IMR-90 (cell line): Measurements from ENCODE around the gene KCNJ10. TPM values are rescaled to one million over a fixed set of nuclear protein-coding genes. Genes with fewer than 3 reads are reported as not detected.

ENCODE experiments used
- ATAC-seq: fragments of 200-7000 bp; cut with Tn5 transposase; 2 replicates; pipeline ENCODE4 v1.9.1; 2020; ENCODE audit warnings: low read depth, mild to moderate bottlenecking, moderate library complexity
- BruUV-seq: library from RNA; stranded (reverse); fragments of 400-500 nt; replicated peaks from 2 replicates; lab custom pipeline; 2021; lab: Mats Ljungman, UMichigan
- CTCF ChIA-PET: fragments of 300-600 bp; formaldehyde crosslinking; extraction: SDS; loops from one replicate; lab custom pipeline; 2021; ENCODE audit warnings: antibody characterized with exemption; lab: Yijun Ruan, JAX
- POLR2A ChIA-PET: fragments of 300-600 bp; sonication (Branson Sonifier 250); formaldehyde crosslinking; loops from one replicate; lab custom pipeline; 2022; ENCODE audit warnings: antibody characterized with exemption; ENCODE audit not compliant: unreplicated experiment; lab: Charles Lee
- DNase-seq: peaks from one replicate; pipeline ENCODE4 v3.0.0; 2013
- H2AFZ ChIP-seq: replicated peaks from 2 replicates; pipeline ENCODE3; 2013; ENCODE audit warnings: low read length, mild to moderate bottlenecking; ENCODE audit not compliant: poor library complexity
- H2AK5ac ChIP-seq: 2 replicates; pipeline ENCODE4 v1.6.1; 2013; ENCODE audit warnings: low read depth, low read length, inconsistent platforms
- H2AK9ac ChIP-seq: replicated peaks from 2 replicates; pipeline ENCODE3; 2013; ENCODE audit warnings: mild to moderate bottlenecking, low read depth, low read length, moderate library complexity; ENCODE audit not compliant: poor library complexity
- H2BK120ac ChIP-seq: 2 replicates; pipeline ENCODE4 v1.6.1; 2013; ENCODE audit warnings: low read depth, low read length, inconsistent platforms
- H2BK15ac ChIP-seq: 3 replicates; pipeline ENCODE4 v1.6.1; 2013; ENCODE audit warnings: low read depth, low read length, inconsistent platforms
- H2BK20ac ChIP-seq: 2 replicates; pipeline ENCODE4 v1.6.1; 2013; ENCODE audit warnings: low read depth, mild to moderate bottlenecking, inconsistent platforms, low read length, moderate library complexity
- H2BK5ac ChIP-seq: 2 replicates; pipeline ENCODE4 v1.6.1; 2013; ENCODE audit warnings: mild to moderate bottlenecking, low read depth, low read length, inconsistent platforms; ENCODE audit not compliant: poor library complexity, severe bottlenecking
- H3K14ac ChIP-seq: replicated peaks from 2 replicates; pipeline ENCODE4 v1.6.1; 2013; ENCODE audit warnings: low read depth, low read length, inconsistent platforms
- H3K18ac ChIP-seq: 2 replicates; pipeline ENCODE4 v1.6.1; 2013; ENCODE audit warnings: low read depth, low read length, control low read depth
- H3K23ac ChIP-seq: 2 replicates; pipeline ENCODE4 v1.6.1; 2013; ENCODE audit warnings: low read depth, low read length, inconsistent platforms
- H3K27ac ChIP-seq: 2 replicates; pipeline ENCODE4 v1.5.1; 2013; ENCODE audit warnings: mild to moderate bottlenecking, control low read depth, low read length; ENCODE audit not compliant: insufficient read depth
- H3K27me3 ChIP-seq: 2 replicates; pipeline ENCODE4 v1.6.1; 2013; ENCODE audit warnings: low read length; ENCODE audit not compliant: control insufficient read depth, insufficient read depth
- H3K36me3 ChIP-seq: 2 replicates; pipeline ENCODE4 v1.6.1; 2013; ENCODE audit warnings: low read length, mixed read lengths; ENCODE audit not compliant: control insufficient read depth, insufficient read depth
- H3K4ac ChIP-seq: 2 replicates; pipeline ENCODE4 v1.6.1; 2013; ENCODE audit warnings: low read depth, low read length, inconsistent platforms
- H3K4me1 ChIP-seq: 2 replicates; pipeline ENCODE4 v1.6.1; 2013; ENCODE audit warnings: low read length, mixed read lengths; ENCODE audit not compliant: control insufficient read depth, insufficient read depth
- H3K4me2 ChIP-seq: 2 replicates; pipeline ENCODE4 v1.6.1; 2013; ENCODE audit warnings: low read depth, mild to moderate bottlenecking, control low read depth, low read length, moderate library complexity
- H3K4me3 ChIP-seq: 2 replicates; pipeline ENCODE4 v1.5.1; 2013; ENCODE audit warnings: low read depth, mild to moderate bottlenecking, control low read depth, low read length, moderate library complexity; ENCODE audit not compliant: insufficient read depth
- H3K56ac ChIP-seq: 2 replicates; pipeline ENCODE4 v1.6.1; 2013; ENCODE audit warnings: low read length, inconsistent platforms; ENCODE audit not compliant: insufficient read depth; ENCODE audit errors: extremely low read depth
- H3K79me1 ChIP-seq, 2 experiments: 2 replicates each; pipeline ENCODE4 v1.6.1; 2013; ENCODE audit warnings: low read length in 2 of 2, inconsistent platforms in 1 of 2, low read depth in 1 of 2
- H3K9ac ChIP-seq: 2 replicates; pipeline ENCODE4 v1.6.1; 2013; ENCODE audit warnings: low read depth, low read length, control low read depth
- H3K9me1 ChIP-seq: 2 replicates; pipeline ENCODE4 v1.6.1; 2013; ENCODE audit warnings: low read length, inconsistent platforms; ENCODE audit not compliant: insufficient read depth
- H3K9me3 ChIP-seq: 2 replicates; pipeline ENCODE4 v1.6.1; 2013; ENCODE audit warnings: low read length; ENCODE audit not compliant: control insufficient read depth, insufficient read depth
- H4K20me1 ChIP-seq: 2 replicates; pipeline ENCODE4 v1.6.1; 2013; ENCODE audit warnings: low read length, inconsistent platforms; ENCODE audit not compliant: insufficient read depth
- H4K5ac ChIP-seq: 2 replicates; pipeline ENCODE4 v1.6.1; 2013; ENCODE audit warnings: mild to moderate bottlenecking, low read depth, low read length, control low read depth
- H4K8ac ChIP-seq, 2 experiments: 2 replicates each; pipeline ENCODE4 v1.6.1; 2013; ENCODE audit warnings: low read depth in 2 of 2, low read length in 2 of 2, control low read depth in 1 of 2, inconsistent platforms in 1 of 2
- H4K91ac ChIP-seq: 2 replicates; pipeline ENCODE4 v1.6.1; 2013; ENCODE audit warnings: low read depth, low read length, inconsistent platforms; ENCODE audit not compliant: insufficient read depth
- BHLHE40 ChIP-seq: fragments of 150-350 bp; IDR thresholded peaks from 2 replicates; pipeline ENCODE4 v1.6.1; 2016; ENCODE audit warnings: mild to moderate bottlenecking, low read depth, low read length
- CEBPB ChIP-seq: IDR thresholded peaks from 2 replicates; pipeline ENCODE4 v1.6.1; 2012; ENCODE audit warnings: low read depth, low read length, improper control_type of control experiment
- CHD1 ChIP-seq: IDR thresholded peaks from 2 replicates; pipeline ENCODE4 v1.6.1; 2012; ENCODE audit warnings: low read depth, low read length, improper control_type of control experiment
- CTCF ChIP-seq: conservative IDR thresholded peaks from 2 replicates; pipeline ENCODE4 v1.5.1; 2012; ENCODE audit warnings: mild to moderate bottlenecking, low read depth, low read length, improper control_type of control experiment
- FOS ChIP-seq: fragments of 150-350 bp; IDR thresholded peaks from 2 replicates; pipeline ENCODE4 v1.6.1; 2016; ENCODE audit warnings: low read depth, low read length
- MAZ ChIP-seq: IDR thresholded peaks from 2 replicates; pipeline ENCODE4 v1.6.1; 2012; ENCODE audit warnings: low read depth, mild to moderate bottlenecking, low read length, improper control_type of control experiment, moderate library complexity, borderline replicate concordance
- MXI1 ChIP-seq: IDR thresholded peaks from 2 replicates; pipeline ENCODE4 v1.6.1; 2012; ENCODE audit warnings: low read depth, mild to moderate bottlenecking, low read length, moderate library complexity, borderline replicate concordance
- NFE2L2 ChIP-seq: fragments of 150-350 bp; IDR thresholded peaks from 2 replicates; pipeline ENCODE4 v1.6.1; 2016; ENCODE audit warnings: low read depth, mild to moderate bottlenecking, low read length
- POLR2A ChIP-seq: IDR thresholded peaks from 2 replicates; pipeline ENCODE4 v1.6.1; 2012; ENCODE audit warnings: mild to moderate bottlenecking, low read depth, low read length
- RAD21 ChIP-seq: IDR thresholded peaks from 2 replicates; pipeline ENCODE4 v1.6.1; 2012; ENCODE audit warnings: low read length, improper control_type of control experiment
- RCOR1 ChIP-seq: IDR thresholded peaks from 2 replicates; pipeline ENCODE4 v1.6.1; 2012; ENCODE audit warnings: mild to moderate bottlenecking, low read length, improper control_type of control experiment; ENCODE audit not compliant: insufficient replicate concordance
- RFX5 ChIP-seq: IDR thresholded peaks from 2 replicates; pipeline ENCODE4 v1.8.0; 2012; ENCODE audit warnings: low read depth, mild to moderate bottlenecking, low read length, moderate library complexity
- SMC3 ChIP-seq: fragments of 150-350 bp; IDR thresholded peaks from 2 replicates; pipeline ENCODE4 v1.6.1; 2016; ENCODE audit warnings: low read depth, mild to moderate bottlenecking, antibody characterized with exemption, low read length, moderate library complexity
- USF2 ChIP-seq: fragments of 150-350 bp; IDR thresholded peaks from 2 replicates; pipeline ENCODE4 v1.6.1; 2017; ENCODE audit warnings: mild to moderate bottlenecking, antibody characterized with exemption, low read length, low read depth
- WGBS, 2 experiments: methylation state at CpG; one replicate each; pipeline versions ENCODE4 v1.1.5 to v1.1.7; 2013; ENCODE audit warnings: missing lambda C conversion rate in 2 of 2; ENCODE audit not compliant: insufficient read length in 1 of 2; ENCODE audit errors: extremely low coverage in 2 of 2; 5-methylcytosine and 5-hydroxymethylcytosine counted together
- dilution Hi-C: fragments of 300-500 bp; cut with HindIII; formaldehyde crosslinking; loops from one replicate; pipeline ENCODE4 v1.14.3; 2018; ENCODE audit warnings: low sequenced_read_pairs; ENCODE audit not compliant: unreplicated experiment
- in situ Hi-C: fragments of 300-500 bp; cut with MboI; formaldehyde crosslinking; loops from 3 replicates; pipeline ENCODE4 v1.14.3; 2019; ENCODE audit warnings: low sequenced_read_pairs, inconsistent platforms, mixed read lengths
- intact Hi-C: fragments of 100-400 bp; cut with micrococcal nuclease; formaldehyde crosslinking; loops from 2 replicates; pipeline ENCODE4 v1.10.0; 2022
- polyA plus RNA-seq, 3 experiments: library from polyadenylated mRNA; depleted of rRNA; stranded (reverse); fragments of >200 nt; gene quantifications; 2 replicates each; pipeline ENCODE4 v1.2.3, GENCODE V29; 2012; ENCODE audit warnings: low replicate concordance in 1 of 3
- total RNA-seq: library from RNA; depleted of rRNA; stranded (reverse); fragments of >200 nt; gene quantifications from 2 replicates; pipeline ENCODE4 v1.2.3, GENCODE V29; 2012
- TF ChIP-seq, protein P1 (sequence below): fragments of 150-350 bp; IDR thresholded peaks from 2 replicates; pipeline ENCODE4 v1.6.1; 2016; ENCODE audit warnings: low read depth, mild to moderate bottlenecking, low read length, moderate library complexity, borderline replicate concordance

Gene KCNJ10
- total and polyA plus RNA-seq, 2 of the 4 experiments (the other 2 are of a cell fraction), result not detected

DNA sequence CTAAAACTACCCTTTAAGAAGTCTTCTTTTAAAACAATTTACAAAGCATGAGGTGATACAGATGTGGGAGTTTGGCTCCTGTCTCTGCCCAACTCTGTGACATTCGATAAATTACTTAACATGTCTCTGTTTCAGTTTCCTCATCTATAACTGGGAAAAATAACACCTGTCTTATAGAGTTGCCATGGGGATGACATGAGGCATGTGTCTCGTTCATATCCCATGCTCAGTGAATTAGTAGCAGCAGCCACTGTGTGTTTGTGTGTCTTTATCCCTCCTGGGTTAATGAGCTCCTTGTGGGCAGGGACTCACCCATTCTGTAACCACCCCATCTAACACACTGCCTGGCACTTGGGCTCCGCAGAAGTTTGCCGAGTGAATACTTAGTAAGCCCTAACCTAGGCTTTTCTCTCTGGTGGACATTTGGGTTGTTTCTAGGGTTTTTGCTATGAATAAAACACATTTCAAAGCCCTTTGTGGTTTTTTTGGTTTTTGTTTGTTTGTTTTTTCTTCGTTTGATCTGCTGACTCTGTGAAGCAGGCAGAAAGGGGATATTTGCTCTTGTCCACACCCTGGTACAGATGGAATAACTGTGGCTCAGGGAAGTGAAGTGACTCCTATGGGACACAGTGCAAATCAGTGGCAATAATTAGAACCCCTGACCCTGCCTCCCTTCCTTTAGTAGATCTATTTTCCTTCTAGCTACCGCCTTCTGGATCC is 10.6 kb upstream of the KCNJ10 start:
- ATAC-seq (no peak), DNase-seq (no peak)
- no peak overlapping the region for H3K18ac ChIP-seq
- intact Hi-C loops, result no loop called here
- ChIA-PET POLR2A (interaction anchor here (0.6 kb wide), 1 partner anchor 182 kb away, joined by 3 read pairs; the partner anchor contains the start of gene DCAF8), CTCF (interaction anchor here (2.6 kb wide), 1 partner anchor 34 kb away, joined by 16 read pairs; no protein-coding TSS in a partner anchor)
- H3K56ac ChIP-seq, result no peak overlapping the region
- no peak overlapping the region for H3K4me3 ChIP-seq
- peaks cover 73% of the 10 kb centered on the region for H3K27me3 ChIP-seq
- H4K5ac ChIP-seq, result no peak overlapping the region
- in situ Hi-C loops, result no loop called here
- no peak overlapping the region for H3K4ac ChIP-seq
- peaks cover 3% of the 10 kb centered on the region; the same call in 1 of the 2 replicates for H3K4me1 ChIP-seq
- no peaks in the 10 kb centered on the region for H3K79me1 ChIP-seq
- no peaks in the 10 kb centered on the region for H4K20me1 ChIP-seq
- H2AK5ac ChIP-seq, result no peak overlapping the region
- no peak overlapping the region for H3K27ac ChIP-seq
- no peaks in the 10 kb centered on the region for H3K36me3 ChIP-seq
- dilution Hi-C loops, result no loop called here
- no peak overlapping the region for H4K8ac ChIP-seq
- H2BK20ac ChIP-seq, result no peak overlapping the region
- no peak overlapping the region for H2BK15ac ChIP-seq
- no peak overlapping the region for H3K23ac ChIP-seq
- H3K9me1 ChIP-seq, result no peaks in the 10 kb centered on the region
- no peak overlapping the region for H3K14ac ChIP-seq
- no peak overlapping the region for H4K91ac ChIP-seq
- H2AFZ ChIP-seq, result no peak overlapping the region
- H3K9me3 ChIP-seq, result no peaks in the 10 kb centered on the region; the same call in none of the 2 replicates
- no CpG with 5 or more reads among the region's 6 CpGs for WGBS, 2 experiments
- BruUV-seq, result no TSS peak
- H3K9ac ChIP-seq, result no peak overlapping the region
- no peak overlapping the region for H2BK120ac ChIP-seq
- H2AK9ac ChIP-seq, result no peak overlapping the region
- H3K4me2 ChIP-seq, result no peak overlapping the region
- H2BK5ac ChIP-seq, result no peak overlapping the region
- TF ChIP-seq CHD1 (no peak), MAZ (no peak), RFX5 (no peak), RCOR1 (no peak), SMC3 (no peak), BHLHE40 (no peak), NFE2L2 (no peak), POLR2A (no peak), MXI1 (no peak), FOS (no peak), CTCF (no peak), USF2 (no peak), RAD21 (no peak), CEBPB (no peak)
- TF ChIP-seq, protein P1, sequence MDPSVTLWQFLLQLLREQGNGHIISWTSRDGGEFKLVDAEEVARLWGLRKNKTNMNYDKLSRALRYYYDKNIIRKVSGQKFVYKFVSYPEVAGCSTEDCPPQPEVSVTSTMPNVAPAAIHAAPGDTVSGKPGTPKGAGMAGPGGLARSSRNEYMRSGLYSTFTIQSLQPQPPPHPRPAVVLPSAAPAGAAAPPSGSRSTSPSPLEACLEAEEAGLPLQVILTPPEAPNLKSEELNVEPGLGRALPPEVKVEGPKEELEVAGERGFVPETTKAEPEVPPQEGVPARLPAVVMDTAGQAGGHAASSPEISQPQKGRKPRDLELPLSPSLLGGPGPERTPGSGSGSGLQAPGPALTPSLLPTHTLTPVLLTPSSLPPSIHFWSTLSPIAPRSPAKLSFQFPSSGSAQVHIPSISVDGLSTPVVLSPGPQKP, result no peak
